Osteocyte (in vitro differentiated cells): ENCODE measurements around the gene C2orf76. TPM values are rescaled to one million over a fixed set of nuclear protein-coding genes. Genes with fewer than 3 reads are reported as not detected.

Source experiments
- DNase-seq: peaks from one replicate; pipeline ENCODE4 v3.0.0; 2021; ENCODE audit warnings: mixed read lengths; ENCODE audit not compliant: unreplicated experiment; ENCODE audit errors: extremely low spot score
- H3K27ac Mint-ChIP-seq: one replicate; pipeline ENCODE4 v1.8.0; 2021; ENCODE audit warnings: mild to moderate bottlenecking, mixed read lengths; ENCODE audit not compliant: unreplicated experiment
- H3K27me3 Mint-ChIP-seq: one replicate; pipeline ENCODE4 v1.8.0; 2021; ENCODE audit warnings: mixed read lengths; ENCODE audit not compliant: unreplicated experiment
- H3K36me3 Mint-ChIP-seq: one replicate; pipeline ENCODE4 v1.8.0; 2021; ENCODE audit warnings: mixed read lengths; ENCODE audit not compliant: unreplicated experiment
- H3K4me1 Mint-ChIP-seq: one replicate; pipeline ENCODE4 v1.8.0; 2021; ENCODE audit warnings: mixed read lengths; ENCODE audit not compliant: unreplicated experiment
- H3K4me3 Mint-ChIP-seq: one replicate; pipeline ENCODE4 v1.8.0; 2021; ENCODE audit warnings: mild to moderate bottlenecking, moderate library complexity, mixed read lengths; ENCODE audit not compliant: unreplicated experiment
- H3K9me3 Mint-ChIP-seq: one replicate; pipeline ENCODE4 v1.8.0; 2021; ENCODE audit warnings: mixed read lengths; ENCODE audit not compliant: unreplicated experiment
- CTCF ChIP-seq: fragments of 200-600 bp; sonication (generic); IDR thresholded peaks from 2 replicates; pipeline ENCODE4 v1.5.0; 2021; ENCODE audit warnings: antibody characterized with exemption, mild to moderate bottlenecking, moderate library complexity
- total RNA-seq: library from RNA; stranded (reverse); gene quantifications from 2 replicates; pipeline ENCODE4 v1.2.1, GENCODE V29; 2021

Gene C2orf76
- total RNA-seq, 1 donor from 2014 or later: 11.1 TPM

- no peak for DNase-seq
- Mint-ChIP-seq H3K9me3 (no peaks in the 10 kb centered on the region), H3K27me3 (no peaks in the 10 kb centered on the region), H3K36me3 (peaks cover 9% of the 10 kb centered on the region), H3K4me1 (no peaks in the 10 kb centered on the region), H3K4me3 (no peak overlapping the region), H3K27ac (no peak overlapping the region)
- no peak for TF ChIP-seq CTCF
Observed at GRCh38 chr2:119332953-119333352, 33.7 kb downstream of the C2orf76 start.

GRCh38 chr2:119327431-119327830 lies 39.2 kb downstream of the C2orf76 start:
- Mint-ChIP-seq H3K9me3 (no peaks in the 10 kb centered on the region), H3K36me3 (peaks cover 4% of the 10 kb centered on the region), H3K27ac (no peak overlapping the region), H3K27me3 (no peaks in the 10 kb centered on the region), H3K4me1 (no peaks in the 10 kb centered on the region), H3K4me3 (no peak overlapping the region)
- no peak for DNase-seq
- TF ChIP-seq CTCF: no peak

- no peak for DNase-seq
- Mint-ChIP-seq H3K27ac (no peak overlapping the region), H3K4me3 (no peak overlapping the region), H3K4me1 (no peaks in the 10 kb centered on the region), H3K27me3 (no peaks in the 10 kb centered on the region), H3K9me3 (no peaks in the 10 kb centered on the region), H3K36me3 (peaks cover 4% of the 10 kb centered on the region)
- TF ChIP-seq CTCF: no peak
Observed at GRCh38 chr2:119326938-119327337, 39.7 kb downstream of the C2orf76 start.

- no peak overlapping the region for H3K27ac Mint-ChIP-seq
- DNase-seq: no peak
- TF ChIP-seq CTCF: no peak
- no peaks in the 10 kb centered on the region for H3K9me3 Mint-ChIP-seq
- H3K27me3 Mint-ChIP-seq: no peaks in the 10 kb centered on the region
- no peaks in the 10 kb centered on the region for H3K4me1 Mint-ChIP-seq
- no peak overlapping the region for H3K4me3 Mint-ChIP-seq
- no peaks in the 10 kb centered on the region for H3K36me3 Mint-ChIP-seq
Observed at GRCh38 chr2:119324685-119325270, 41.9 kb downstream of the C2orf76 start.

- DNase-seq: no peak
- Mint-ChIP-seq H3K9me3 (no peaks in the 10 kb centered on the region), H3K36me3 (peaks cover 2% of the 10 kb centered on the region), H3K4me3 (no peak overlapping the region), H3K4me1 (no peaks in the 10 kb centered on the region), H3K27me3 (no peaks in the 10 kb centered on the region), H3K27ac (no peak overlapping the region)
- TF ChIP-seq CTCF: no peak
Observed at GRCh38 chr2:119323459-119323858, 43.2 kb downstream of the C2orf76 start.
